IMR-90 (cell line): ENCODE data around the gene SLC19A1. TPM values are rescaled to one million over a fixed set of nuclear protein-coding genes. Genes with fewer than 3 reads are reported as not detected.
A peak's percentile ranks its signal among the peaks of the same experiment; 100 is the strongest.

ENCODE experiments used
- ATAC-seq: fragments of 200-7000 bp; cut with Tn5 transposase; 2 replicates; pipeline ENCODE4 v1.9.1; 2020; ENCODE audit warnings: low read depth, mild to moderate bottlenecking, moderate library complexity
- BruUV-seq: library from RNA; stranded (reverse); fragments of 400-500 nt; replicated peaks from 2 replicates; lab custom pipeline; 2021; lab: Mats Ljungman, UMichigan
- CTCF ChIA-PET: fragments of 300-600 bp; formaldehyde crosslinking; extraction: SDS; loops from one replicate; lab custom pipeline; 2021; ENCODE audit warnings: antibody characterized with exemption; lab: Yijun Ruan, JAX
- POLR2A ChIA-PET: fragments of 300-600 bp; sonication (Branson Sonifier 250); formaldehyde crosslinking; loops from one replicate; lab custom pipeline; 2022; ENCODE audit warnings: antibody characterized with exemption; ENCODE audit not compliant: unreplicated experiment; lab: Charles Lee
- DNase-seq: peaks from one replicate; pipeline ENCODE4 v3.0.0; 2013
- H2AFZ ChIP-seq: replicated peaks from 2 replicates; pipeline ENCODE3; 2013; ENCODE audit warnings: low read length, mild to moderate bottlenecking; ENCODE audit not compliant: poor library complexity
- H2AK5ac ChIP-seq: 2 replicates; pipeline ENCODE4 v1.6.1; 2013; ENCODE audit warnings: low read depth, low read length, inconsistent platforms
- H2AK9ac ChIP-seq: replicated peaks from 2 replicates; pipeline ENCODE3; 2013; ENCODE audit warnings: mild to moderate bottlenecking, low read depth, low read length, moderate library complexity; ENCODE audit not compliant: poor library complexity
- H2BK120ac ChIP-seq: 2 replicates; pipeline ENCODE4 v1.6.1; 2013; ENCODE audit warnings: low read depth, low read length, inconsistent platforms
- H2BK15ac ChIP-seq: 3 replicates; pipeline ENCODE4 v1.6.1; 2013; ENCODE audit warnings: low read depth, low read length, inconsistent platforms
- H2BK20ac ChIP-seq: 2 replicates; pipeline ENCODE4 v1.6.1; 2013; ENCODE audit warnings: low read depth, mild to moderate bottlenecking, inconsistent platforms, low read length, moderate library complexity
- H2BK5ac ChIP-seq: 2 replicates; pipeline ENCODE4 v1.6.1; 2013; ENCODE audit warnings: mild to moderate bottlenecking, low read depth, low read length, inconsistent platforms; ENCODE audit not compliant: poor library complexity, severe bottlenecking
- H3K14ac ChIP-seq: replicated peaks from 2 replicates; pipeline ENCODE4 v1.6.1; 2013; ENCODE audit warnings: low read depth, low read length, inconsistent platforms
- H3K18ac ChIP-seq: 2 replicates; pipeline ENCODE4 v1.6.1; 2013; ENCODE audit warnings: low read depth, low read length, control low read depth
- H3K23ac ChIP-seq: 2 replicates; pipeline ENCODE4 v1.6.1; 2013; ENCODE audit warnings: low read depth, low read length, inconsistent platforms
- H3K27ac ChIP-seq: 2 replicates; pipeline ENCODE4 v1.5.1; 2013; ENCODE audit warnings: mild to moderate bottlenecking, control low read depth, low read length; ENCODE audit not compliant: insufficient read depth
- H3K27me3 ChIP-seq: 2 replicates; pipeline ENCODE4 v1.6.1; 2013; ENCODE audit warnings: low read length; ENCODE audit not compliant: control insufficient read depth, insufficient read depth
- H3K36me3 ChIP-seq: 2 replicates; pipeline ENCODE4 v1.6.1; 2013; ENCODE audit warnings: low read length, mixed read lengths; ENCODE audit not compliant: control insufficient read depth, insufficient read depth
- H3K4ac ChIP-seq: 2 replicates; pipeline ENCODE4 v1.6.1; 2013; ENCODE audit warnings: low read depth, low read length, inconsistent platforms
- H3K4me1 ChIP-seq: 2 replicates; pipeline ENCODE4 v1.6.1; 2013; ENCODE audit warnings: low read length, mixed read lengths; ENCODE audit not compliant: control insufficient read depth, insufficient read depth
- H3K4me2 ChIP-seq: 2 replicates; pipeline ENCODE4 v1.6.1; 2013; ENCODE audit warnings: low read depth, mild to moderate bottlenecking, control low read depth, low read length, moderate library complexity
- H3K4me3 ChIP-seq: 2 replicates; pipeline ENCODE4 v1.5.1; 2013; ENCODE audit warnings: low read depth, mild to moderate bottlenecking, control low read depth, low read length, moderate library complexity; ENCODE audit not compliant: insufficient read depth
- H3K56ac ChIP-seq: 2 replicates; pipeline ENCODE4 v1.6.1; 2013; ENCODE audit warnings: low read length, inconsistent platforms; ENCODE audit not compliant: insufficient read depth; ENCODE audit errors: extremely low read depth
- H3K79me1 ChIP-seq, 2 experiments: 2 replicates each; pipeline ENCODE4 v1.6.1; 2013; ENCODE audit warnings: low read length in 2 of 2, inconsistent platforms in 1 of 2, low read depth in 1 of 2
- H3K9ac ChIP-seq: 2 replicates; pipeline ENCODE4 v1.6.1; 2013; ENCODE audit warnings: low read depth, low read length, control low read depth
- H3K9me1 ChIP-seq: 2 replicates; pipeline ENCODE4 v1.6.1; 2013; ENCODE audit warnings: low read length, inconsistent platforms; ENCODE audit not compliant: insufficient read depth
- H3K9me3 ChIP-seq: 2 replicates; pipeline ENCODE4 v1.6.1; 2013; ENCODE audit warnings: low read length; ENCODE audit not compliant: control insufficient read depth, insufficient read depth
- H4K20me1 ChIP-seq: 2 replicates; pipeline ENCODE4 v1.6.1; 2013; ENCODE audit warnings: low read length, inconsistent platforms; ENCODE audit not compliant: insufficient read depth
- H4K5ac ChIP-seq: 2 replicates; pipeline ENCODE4 v1.6.1; 2013; ENCODE audit warnings: mild to moderate bottlenecking, low read depth, low read length, control low read depth
- H4K8ac ChIP-seq, 2 experiments: 2 replicates each; pipeline ENCODE4 v1.6.1; 2013; ENCODE audit warnings: low read depth in 2 of 2, low read length in 2 of 2, control low read depth in 1 of 2, inconsistent platforms in 1 of 2
- H4K91ac ChIP-seq: 2 replicates; pipeline ENCODE4 v1.6.1; 2013; ENCODE audit warnings: low read depth, low read length, inconsistent platforms; ENCODE audit not compliant: insufficient read depth
- ELK1 ChIP-seq: fragments of 150-350 bp; IDR thresholded peaks from 2 replicates; pipeline ENCODE4 v1.6.1; 2016; ENCODE audit warnings: low read depth, mild to moderate bottlenecking, low read length, moderate library complexity, borderline replicate concordance
- MAZ ChIP-seq: IDR thresholded peaks from 2 replicates; pipeline ENCODE4 v1.6.1; 2012; ENCODE audit warnings: low read depth, mild to moderate bottlenecking, low read length, improper control_type of control experiment, moderate library complexity, borderline replicate concordance
- WGBS, 2 experiments: methylation state at CpG; one replicate each; pipeline versions ENCODE4 v1.1.5 to v1.1.7; 2013; ENCODE audit warnings: missing lambda C conversion rate in 2 of 2; ENCODE audit not compliant: insufficient read length in 1 of 2; ENCODE audit errors: extremely low coverage in 2 of 2; 5-methylcytosine and 5-hydroxymethylcytosine counted together
- dilution Hi-C: fragments of 300-500 bp; cut with HindIII; formaldehyde crosslinking; loops from one replicate; pipeline ENCODE4 v1.14.3; 2018; ENCODE audit warnings: low sequenced_read_pairs; ENCODE audit not compliant: unreplicated experiment
- in situ Hi-C: fragments of 300-500 bp; cut with MboI; formaldehyde crosslinking; loops from 3 replicates; pipeline ENCODE4 v1.14.3; 2019; ENCODE audit warnings: low sequenced_read_pairs, inconsistent platforms, mixed read lengths
- intact Hi-C: fragments of 100-400 bp; cut with micrococcal nuclease; formaldehyde crosslinking; loops from 2 replicates; pipeline ENCODE4 v1.10.0; 2022
- polyA plus RNA-seq, 3 experiments: library from polyadenylated mRNA; depleted of rRNA; stranded (reverse); fragments of >200 nt; gene quantifications; 2 replicates each; pipeline ENCODE4 v1.2.3, GENCODE V29; 2012; ENCODE audit warnings: low replicate concordance in 1 of 3
- total RNA-seq: library from RNA; depleted of rRNA; stranded (reverse); fragments of >200 nt; gene quantifications from 2 replicates; pipeline ENCODE4 v1.2.3, GENCODE V29; 2012

Gene SLC19A1
- total and polyA plus RNA-seq, 2 of the 4 experiments (the other 2 are of a cell fraction) = 2.2 to 16.2 TPM

GRCh38 chr21:45471525-45472221, 70.6 kb downstream of the SLC19A1 start:
- CTCF ChIA-PET = interaction anchor here (0.8 kb wide), 1 partner anchor 205 kb away, joined by 3 read pairs; no protein-coding TSS in a partner anchor
- Histone ChIP-seq H2AK5ac (peak overlapping the region; percentile 32; the same call in 1 of the 2 replicates), H3K9ac (no peak overlapping the region), H3K56ac (0 out of 2 replicates have a peak overlapping the region, but pooled peaks have one; percentile 22), H3K9me1 (peaks cover 22% of the 10 kb centered on the region), H4K5ac (no peak overlapping the region), H3K27me3 (no peaks in the 10 kb centered on the region), H4K20me1 (peaks cover 69% of the 10 kb centered on the region), H3K4me2 (peak overlapping the region; percentile 72), H3K79me1 (peaks cover 14 to 61% of the 10 kb centered on the region in 2 experiments; a peak in 3 of 4 replicates), H3K36me3 (peaks cover 35% of the 10 kb centered on the region), H3K4me1 (peaks cover 32% of the 10 kb centered on the region), H2BK20ac (peak overlapping the region; percentile 58; the same call in 1 of the 2 replicates), H2BK120ac (peak overlapping the region; percentile 55), H3K9me3 (no peaks in the 10 kb centered on the region), H3K23ac (peak overlapping the region; percentile 29; the same call in 1 of the 2 replicates), H2BK15ac (no peak overlapping the region), H4K91ac (peak overlapping the region; percentile 54), H2AK9ac (peak overlapping the region; percentile 74), H3K14ac (0 out of 2 replicates have a peak overlapping the region, but pooled peaks have one; percentile 2), H3K27ac (peak overlapping the region; percentile 67), H4K8ac (peak overlapping the region in 1 of 2 experiments; percentile 27; a peak in 1 of 4 replicates), H2BK5ac (peak overlapping the region; percentile 25), H2AFZ (peak overlapping the region; percentile 77), H3K4ac (peak overlapping the region; percentile 80), H3K18ac (no peak overlapping the region), H3K4me3 (no peak overlapping the region)
- peak; percentile 18 for ATAC-seq
- WGBS, 2 experiments = 17% methylated on average over 11 of the region's 30 CpGs; no CpG with 5 or more reads in 1 of the 2 experiments
- intact Hi-C loops (no loop called here), dilution Hi-C loops (no loop called here), in situ Hi-C loops (no loop called here)
- peak; percentile 77 for DNase-seq
- BruUV-seq = no TSS peak
- TF ChIP-seq ELK1 = no peak
- 0 out of 2 replicates have a peak, but pooled peaks have one; percentile 10 for TF ChIP-seq MAZ
- POLR2A ChIA-PET = interaction anchor here (0.7 kb wide), 1 partner anchor 35 kb away, joined by 4 read pairs; no protein-coding TSS in a partner anchor
